ENCODE data around the gene ZDHHC14. TPM values are rescaled to one million over a fixed set of nuclear protein-coding genes. Genes with fewer than 3 reads are reported as not detected.

Gene ZDHHC14
- total RNA-seq, 1 experiment from 2014 or later, result 4.9 TPM

GRCh38 chr6:157630463-157631080, 249.6 kb downstream of the ZDHHC14 start:
- no peaks in the 10 kb centered on the region for H3K9me3 ChIP-seq (ENCODE audit: low read length)
- H3K36me3 ChIP-seq (ENCODE audit: low read depth, low read length), result no peaks in the 10 kb centered on the region
- DNase-seq, result no peak
- H3K4me3 ChIP-seq (ENCODE audit: low read length), result no peak overlapping the region
- no peaks in the 10 kb centered on the region for H4K20me1 ChIP-seq (ENCODE audit: low read length)
- no peak for ATAC-seq
- TSS peak; percentile 24 for BruUV-seq (replicated peaks)
- H3K27me3 ChIP-seq (ENCODE audit: low read length), result no peaks in the 10 kb centered on the region
- no peak overlapping the region for H3K27ac ChIP-seq (ENCODE audit: low read length)
- no peaks in the 10 kb centered on the region for H3F3A ChIP-seq (ENCODE audit: low read length, unreplicated experiment)
- no peaks in the 10 kb centered on the region for H3K79me2 ChIP-seq (ENCODE audit: low read length)
- ChIA-PET POLR2A (ENCODE audit: unreplicated experiment) (no interaction called here), CTCF (no interaction called here)
- intact Hi-C loops (cut with micrococcal nuclease), result no loop called here
- H2AFZ ChIP-seq (ENCODE audit: low read length), result no peak overlapping the region
- H3K9ac ChIP-seq (ENCODE audit: low read length), result no peak overlapping the region
- no peak overlapping the region for H3K4me2 ChIP-seq (ENCODE audit: low read length)
- no peaks in the 10 kb centered on the region for H3K4me1 ChIP-seq (ENCODE audit: insufficient read depth, low read length)
- no peaks in the 10 kb centered on the region for H3K9me2 ChIP-seq (replicated peaks; ENCODE audit: low read length)
- no peak for TF ChIP-seq EZH2 (IDR thresholded peaks at IDR 0.05; ENCODE audit: low read length, unreplicated experiment)
- no peak for TF ChIP-seq EZH2phosphoT487 (IDR thresholded peaks at IDR 0.05; ENCODE audit: borderline replicate concordance, low read length)
- TF ChIP-seq CTCF (conservative IDR thresholded peaks at IDR 0.05; ENCODE audit: low read depth, low read length), result no peak

GRCh38 chr6:157631412-157631811, 250.4 kb downstream of the ZDHHC14 start:
- H3F3A ChIP-seq (ENCODE audit: low read length, unreplicated experiment), result no peaks in the 10 kb centered on the region
- ATAC-seq, result no peak
- BruUV-seq (replicated peaks), result no TSS peak
- no peak overlapping the region for H3K4me3 ChIP-seq (ENCODE audit: low read length)
- DNase-seq, result no peak
- no peak overlapping the region for H3K9ac ChIP-seq (ENCODE audit: low read length)
- H3K9me3 ChIP-seq (ENCODE audit: low read length), result no peaks in the 10 kb centered on the region
- intact Hi-C loops (cut with micrococcal nuclease), result no loop called here
- no peak for TF ChIP-seq EZH2 (IDR thresholded peaks at IDR 0.05; ENCODE audit: low read length, unreplicated experiment)
- TF ChIP-seq CTCF (conservative IDR thresholded peaks at IDR 0.05; ENCODE audit: low read depth, low read length), result no peak
- TF ChIP-seq EZH2phosphoT487 (IDR thresholded peaks at IDR 0.05; ENCODE audit: borderline replicate concordance, low read length), result no peak
- CTCF ChIA-PET, result no interaction called here
- H2AFZ ChIP-seq (ENCODE audit: low read length), result no peak overlapping the region
- no peak overlapping the region for H3K27ac ChIP-seq (ENCODE audit: low read length)
- H3K79me2 ChIP-seq (ENCODE audit: low read length), result no peaks in the 10 kb centered on the region
- H4K20me1 ChIP-seq (ENCODE audit: low read length), result no peaks in the 10 kb centered on the region
- H3K27me3 ChIP-seq (ENCODE audit: low read length), result no peaks in the 10 kb centered on the region
- no peaks in the 10 kb centered on the region for H3K36me3 ChIP-seq (ENCODE audit: low read depth, low read length)
- H3K9me2 ChIP-seq (replicated peaks; ENCODE audit: low read length), result no peaks in the 10 kb centered on the region
- H3K4me1 ChIP-seq (ENCODE audit: insufficient read depth, low read length), result no peaks in the 10 kb centered on the region
- POLR2A ChIA-PET (ENCODE audit: unreplicated experiment), result no interaction called here
- no peak overlapping the region for H3K4me2 ChIP-seq (ENCODE audit: low read length)

- Histone ChIP-seq H4K20me1 (ENCODE audit: low read length) (no peaks in the 10 kb centered on the region), H3K79me2 (ENCODE audit: low read length) (no peaks in the 10 kb centered on the region), H3K4me2 (ENCODE audit: low read length) (no peak overlapping the region), H3K4me3 (ENCODE audit: low read length) (no peak overlapping the region), H3K4me1 (ENCODE audit: insufficient read depth, low read length) (no peaks in the 10 kb centered on the region), H3F3A (ENCODE audit: low read length, unreplicated experiment) (no peaks in the 10 kb centered on the region), H3K27me3 (ENCODE audit: low read length) (no peaks in the 10 kb centered on the region), H3K9ac (ENCODE audit: low read length) (no peak overlapping the region), H3K27ac (ENCODE audit: low read length) (no peak overlapping the region), H3K9me3 (ENCODE audit: low read length) (no peaks in the 10 kb centered on the region), H3K36me3 (ENCODE audit: low read depth, low read length) (no peaks in the 10 kb centered on the region), H2AFZ (ENCODE audit: low read length) (no peak overlapping the region), H3K9me2 (replicated peaks; ENCODE audit: low read length) (no peaks in the 10 kb centered on the region)
- ATAC-seq, result no peak
- ChIA-PET CTCF (no interaction called here), POLR2A (ENCODE audit: unreplicated experiment) (interaction anchor here (0.6 kb wide), 1 partner anchor 176 kb away, joined by 6 read pairs; no protein-coding TSS in a partner anchor)
- intact Hi-C loops (cut with micrococcal nuclease), result no loop called here
- no TSS peak for BruUV-seq (replicated peaks)
- DNase-seq, result no peak
- TF ChIP-seq EZH2phosphoT487 (IDR thresholded peaks at IDR 0.05; ENCODE audit: borderline replicate concordance, low read length) (no peak), CTCF (conservative IDR thresholded peaks at IDR 0.05; ENCODE audit: low read depth, low read length) (no peak), EZH2 (IDR thresholded peaks at IDR 0.05; ENCODE audit: low read length, unreplicated experiment) (no peak)
Measured at GRCh38 chr6:157631838-157632614, 251.0 kb downstream of the ZDHHC14 start.

Measured in PC-3 (cell line).